Measurements from ENCODE around the gene ARHGDIG.

- no peak for TF ChIP-seq CTCF (conservative IDR thresholded peaks at IDR 0.05; ENCODE audit: low read depth, low read length)
- TF ChIP-seq RFX5 (IDR thresholded peaks at IDR 0.05; ENCODE audit: low read depth, low read length), result no peak
- no peak for TF ChIP-seq ELK1 (IDR thresholded peaks at IDR 0.05; ENCODE audit: borderline replicate concordance, low read depth, low read length)
- no peak for TF ChIP-seq MAZ (IDR thresholded peaks at IDR 0.05; ENCODE audit: borderline replicate concordance, low read depth, low read length)
- TF ChIP-seq POLR2A (IDR thresholded peaks at IDR 0.05; ENCODE audit: low read depth, low read length), result no peak
- no peak for TF ChIP-seq RAD21 (IDR thresholded peaks at IDR 0.05; ENCODE audit: low read length)
- TF ChIP-seq MAFK (IDR thresholded peaks at IDR 0.05; ENCODE audit: low read depth, low read length), result no peak
Observed at GRCh38 chr16:261031-261691, 19.2 kb upstream of the ARHGDIG start.
